ENCODE results near the gene TOLLIP.

DNA sequence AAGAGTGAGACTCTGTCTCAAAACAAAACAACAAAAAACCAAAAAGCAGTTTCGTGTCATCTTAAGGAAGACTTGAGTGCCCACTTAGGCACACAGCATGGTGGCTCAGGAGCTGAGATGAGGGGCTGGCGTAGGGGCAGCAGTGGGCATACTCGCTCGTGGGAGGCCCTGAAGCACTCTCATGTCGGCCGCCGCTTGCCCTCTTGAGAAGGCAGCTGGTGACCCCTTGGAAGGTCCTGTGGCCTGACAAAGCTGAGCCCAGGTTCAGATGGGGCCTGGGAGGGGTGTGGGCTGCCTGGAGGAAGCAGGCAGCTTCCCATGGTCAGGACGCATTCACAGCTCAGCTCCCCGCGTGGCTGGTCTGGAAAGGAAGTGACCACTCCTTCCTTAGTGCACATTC, 71.6 kb downstream of the TOLLIP start:
- TF ChIP-seq CTCF (IDR thresholded peaks at IDR 0.05) (no peak), EP300 (IDR thresholded peaks at IDR 0.05) (no peak)

Measured in tibial nerve (tissue), 4 donors.